A204.1 (cell line): Measurements from ENCODE around the gene TARBP1.

Experiments used
- FAIRE-seq: peaks from 2 replicates; lab custom pipeline; 2012; peaks lifted over from hg19 to GRCh38; lab: Jason Lieb, UNC

TARBP1 gene

GRCh38 chr1:234345237-234345636, 133.7 kb downstream of the TARBP1 start:
- FAIRE-seq: no peak

- no peak for FAIRE-seq
These were observed 136.2 kb downstream of the TARBP1 start for GRCh38 chr1:234342774-234343173.
